ENCODE measurements around the gene MSI2. TPM values are rescaled to one million over a fixed set of nuclear protein-coding genes. Genes with fewer than 3 reads are reported as not detected.

MSI2 gene
- total and polyA plus RNA-seq, 2 donors: 19.0 to 43.4 TPM

- Histone ChIP-seq H3K27ac (ENCODE audit: low read depth) (peak overlapping the region; percentile 44), H3K4me1 (ENCODE audit: insufficient read depth) (peaks cover 1% of the 10 kb centered on the region), H3K4me3 (ENCODE audit: low read depth, low read length) (no peak overlapping the region), H3K36me3 (ENCODE audit: insufficient read depth) (no peaks in the 10 kb centered on the region)
- WGBS: 31% methylated on average over 17 of the region's 17 CpGs
- DNase-seq (ENCODE audit: extremely low spot score): no peak
These were observed 321.7 kb downstream of the MSI2 start for GRCh38 chr17:57577751-57578607.

GRCh38 chr17:57578608-57579225 is 322.4 kb downstream of the MSI2 start:
- DNase-seq (ENCODE audit: extremely low spot score): no peak
- no peak overlapping the region for H3K4me3 ChIP-seq (ENCODE audit: low read depth, low read length)
- H3K36me3 ChIP-seq (ENCODE audit: insufficient read depth): no peaks in the 10 kb centered on the region
- peaks cover 1% of the 10 kb centered on the region for H3K4me1 ChIP-seq (ENCODE audit: insufficient read depth)
- 73% methylated on average over 5 of the region's 5 CpGs for WGBS
- peak overlapping the region; percentile 44 for H3K27ac ChIP-seq (ENCODE audit: low read depth)

- Histone ChIP-seq H3K36me3 (ENCODE audit: insufficient read depth) (no peaks in the 10 kb centered on the region), H3K27ac (ENCODE audit: low read depth) (no peak overlapping the region), H3K4me1 (ENCODE audit: insufficient read depth) (peaks cover 1% of the 10 kb centered on the region), H3K4me3 (ENCODE audit: low read depth, low read length) (no peak overlapping the region)
- WGBS: 97% methylated on average over 11 of the region's 11 CpGs
- no peak for DNase-seq (ENCODE audit: extremely low spot score)
These were observed 322.9 kb downstream of the MSI2 start for GRCh38 chr17:57579245-57579644.

GRCh38 chr17:57580055-57580739 is 323.9 kb downstream of the MSI2 start:
- Histone ChIP-seq H3K27ac (ENCODE audit: low read depth) (no peak overlapping the region), H3K36me3 (ENCODE audit: insufficient read depth) (no peaks in the 10 kb centered on the region), H3K4me1 (ENCODE audit: insufficient read depth) (peaks cover 1% of the 10 kb centered on the region), H3K4me3 (ENCODE audit: low read depth, low read length) (no peak overlapping the region)
- 82% methylated on average over 5 of the region's 5 CpGs for WGBS
- no peak for DNase-seq (ENCODE audit: extremely low spot score)

- no peak for DNase-seq (ENCODE audit: extremely low spot score)
- Histone ChIP-seq H3K4me1 (ENCODE audit: insufficient read depth) (no peaks in the 10 kb centered on the region), H3K36me3 (ENCODE audit: insufficient read depth) (no peaks in the 10 kb centered on the region), H3K27ac (ENCODE audit: low read depth) (no peak overlapping the region), H3K4me3 (ENCODE audit: low read depth, low read length) (no peak overlapping the region)
- WGBS: 90% methylated on average over 6 of the region's 6 CpGs
These were observed 326.8 kb downstream of the MSI2 start for GRCh38 chr17:57582881-57583756.

- Histone ChIP-seq H3K4me3 (ENCODE audit: low read depth, low read length) (no peak overlapping the region), H3K4me1 (ENCODE audit: insufficient read depth) (no peaks in the 10 kb centered on the region), H3K36me3 (ENCODE audit: insufficient read depth) (no peaks in the 10 kb centered on the region), H3K27ac (ENCODE audit: low read depth) (no peak overlapping the region)
- 67% methylated on average over 9 of the region's 9 CpGs for WGBS
- no peak for DNase-seq (ENCODE audit: extremely low spot score)
These were observed 327.8 kb downstream of the MSI2 start for GRCh38 chr17:57584050-57584551.

GRCh38 chr17:57585341-57586195 is 329.2 kb downstream of the MSI2 start:
- no peaks in the 10 kb centered on the region for H3K4me1 ChIP-seq (ENCODE audit: insufficient read depth)
- H3K36me3 ChIP-seq (ENCODE audit: insufficient read depth): no peaks in the 10 kb centered on the region

GRCh38 chr17:57586196-57586740 is 329.9 kb downstream of the MSI2 start:
- no peaks in the 10 kb centered on the region for H3K36me3 ChIP-seq (ENCODE audit: insufficient read depth)
- DNase-seq (ENCODE audit: extremely low spot score): no peak
- H3K4me1 ChIP-seq (ENCODE audit: insufficient read depth): no peaks in the 10 kb centered on the region
- WGBS: 76% methylated on average over 5 of the region's 5 CpGs
- H3K27ac ChIP-seq (ENCODE audit: low read depth): no peak overlapping the region
- H3K4me3 ChIP-seq (ENCODE audit: low read depth, low read length): no peak overlapping the region

More at GRCh38 chr17:57585341-57586195, 329.2 kb downstream of the MSI2 start:
- H3K4me3 ChIP-seq (ENCODE audit: low read depth, low read length): no peak overlapping the region
- WGBS: 93% methylated on average over 22 of the region's 22 CpGs
- H3K27ac ChIP-seq (ENCODE audit: low read depth): no peak overlapping the region
- no peak for DNase-seq (ENCODE audit: extremely low spot score)

GRCh38 chr17:57586742-57587141 is 330.4 kb downstream of the MSI2 start:
- Histone ChIP-seq H3K4me3 (ENCODE audit: low read depth, low read length) (no peak overlapping the region), H3K4me1 (ENCODE audit: insufficient read depth) (no peaks in the 10 kb centered on the region), H3K27ac (ENCODE audit: low read depth) (no peak overlapping the region), H3K36me3 (ENCODE audit: insufficient read depth) (no peaks in the 10 kb centered on the region)
- DNase-seq (ENCODE audit: extremely low spot score): no peak
- 87% methylated on average over 4 of the region's 4 CpGs for WGBS

GRCh38 chr17:57587193-57587969 is 331.1 kb downstream of the MSI2 start:
- H3K36me3 ChIP-seq (ENCODE audit: insufficient read depth): no peaks in the 10 kb centered on the region
- no peak for DNase-seq (ENCODE audit: extremely low spot score)
- no peak overlapping the region for H3K4me3 ChIP-seq (ENCODE audit: low read depth, low read length)
- WGBS: 93% methylated on average over 16 of the region's 16 CpGs
- H3K27ac ChIP-seq (ENCODE audit: low read depth): no peak overlapping the region
- H3K4me1 ChIP-seq (ENCODE audit: insufficient read depth): no peaks in the 10 kb centered on the region

- Histone ChIP-seq H3K36me3 (ENCODE audit: insufficient read depth) (no peaks in the 10 kb centered on the region), H3K4me3 (ENCODE audit: low read depth, low read length) (no peak overlapping the region), H3K27ac (ENCODE audit: low read depth) (no peak overlapping the region), H3K4me1 (ENCODE audit: insufficient read depth) (no peaks in the 10 kb centered on the region)
- WGBS: 81% methylated on average over 5 of the region's 5 CpGs
- no peak for DNase-seq (ENCODE audit: extremely low spot score)
These were observed 331.8 kb downstream of the MSI2 start for GRCh38 chr17:57588086-57588485.
